HepG2 (cell line): ENCODE measurements around the gene HES2. TPM values are rescaled to one million over a fixed set of nuclear protein-coding genes. Genes with fewer than 3 reads are reported as not detected.

Source experiments
- CENPBD1 ChIP-seq: sonication (generic); formaldehyde crosslinking; IDR thresholded peaks from 2 replicates; pipeline ENCODE4 v1.8.0; 2022; ENCODE audit warnings: missing genetic modification reagents, low read depth, mild to moderate bottlenecking, borderline replicate concordance
- HMGXB4 ChIP-seq, 2 experiments: sonication (generic) in 1 of 2; formaldehyde crosslinking in 1 of 2; IDR thresholded peaks; 2 replicates each; pipeline versions ENCODE4 v1.4.0 to v1.6.1; 2018 to 2020; ENCODE audit warnings: missing genetic modification reagents in 2 of 2, borderline replicate concordance in 1 of 2, low read depth in 1 of 2, mild to moderate bottlenecking in 1 of 2, missing biosample characterization in 1 of 2
- IRF2 ChIP-seq: IDR thresholded peaks from 2 replicates; pipeline ENCODE4 v1.6.1; 2018; ENCODE audit warnings: missing genetic modification reagents, missing compliant biosample characterization
- NR2C2 ChIP-seq: sonication (generic); formaldehyde crosslinking; IDR thresholded peaks from 2 replicates; pipeline ENCODE4 v1.4.0; 2020; ENCODE audit warnings: missing genetic modification reagents, mild to moderate bottlenecking, moderate library complexity, borderline replicate concordance
- PATZ1 ChIP-seq: sonication (generic); formaldehyde crosslinking; IDR thresholded peaks from 2 replicates; pipeline ENCODE4 v1.4.0; 2020; ENCODE audit warnings: missing genetic modification reagents
- RAD21 ChIP-seq: fragments of 450-650 bp; formaldehyde crosslinking; IDR thresholded peaks from 2 replicates; pipeline ENCODE4 v1.5.0; 2020; ENCODE audit warnings: mild to moderate bottlenecking
- TBP ChIP-seq: sonication (generic); formaldehyde crosslinking; IDR thresholded peaks from 2 replicates; pipeline ENCODE4 v1.5.0; 2020; ENCODE audit warnings: missing genetic modification reagents
- ZHX2 ChIP-seq, 2 experiments: sonication (generic) in 1 of 2; formaldehyde crosslinking in 1 of 2; IDR thresholded peaks; 2 replicates each; pipeline versions ENCODE4 v1.6.1 to v1.9.0; 2014 to 2022; ENCODE audit warnings: antibody characterized with exemption in 1 of 2, borderline replicate concordance in 1 of 2, inconsistent platforms in 1 of 2, low read depth in 1 of 2, missing genetic modification reagents in 1 of 2
- ZNF138 ChIP-seq: sonication (generic); formaldehyde crosslinking; IDR thresholded peaks from 2 replicates; pipeline ENCODE4 v1.5.0; 2020; ENCODE audit warnings: mild to moderate bottlenecking, low read depth, missing genetic modification reagents
- ZNF687 ChIP-seq: sonication (generic); formaldehyde crosslinking; IDR thresholded peaks from 2 replicates; pipeline ENCODE4 v1.5.1; 2020; ENCODE audit warnings: mild to moderate bottlenecking, missing genetic modification reagents, moderate library complexity
- ZSCAN21 ChIP-seq: sonication (generic); formaldehyde crosslinking; IDR thresholded peaks from 2 replicates; pipeline ENCODE4 v1.8.0; 2022; ENCODE audit warnings: mild to moderate bottlenecking, missing genetic modification reagents, moderate library complexity, borderline replicate concordance
- polyA plus RNA-seq, 8 experiments: library from polyadenylated mRNA; depleted of rRNA in 3 of 8; stranded (reverse) in 7 of 8; unstranded in 1 of 8; fragments of >200 nt; fragmentation: Illumina TruSeq in 4 of 8; extraction: Trizol in 4 of 8; gene quantifications; 2 replicates each; pipeline versions ENCODE4 v1.2.1 to v1.2.3, GENCODE V29; 2011 to 2016; ENCODE audit warnings: low read depth in 4 of 8, missing spikeins in 1 of 8, mixed read lengths in 1 of 8; ENCODE audit not compliant: insufficient read depth in 1 of 8
- total RNA-seq, 5 experiments: library from RNA; depleted of rRNA; stranded (reverse); fragments of >200 nt; fragmentation: Illumina TruSeq; extraction: Trizol; gene quantifications; 2 replicates each; pipeline ENCODE4 v1.2.3, GENCODE V29; 2016; ENCODE audit warnings: low read depth in 1 of 5

HES2 gene
- total and polyA plus RNA-seq, 2 of the 13 experiments (the other 11 are each of a cell fraction or from before 2014, with no cell fraction given): 0.11 to 0.17 TPM

- no peak for TF ChIP-seq IRF2 (CRISPR knock-in tag)
- 0 out of 2 replicates have a peak, but pooled peaks have one; percentile 15 for TF ChIP-seq ZNF138 (CRISPR knock-in tag)
- TF ChIP-seq ZHX2 (IDR thresholded peaks at IDR 0.05; ENCODE audit: low read depth): no peak
- TF ChIP-seq ZHX2 (CRISPR knock-in tag; IDR thresholded peaks at IDR 0.05; ENCODE audit: borderline replicate concordance): no peak
- TF ChIP-seq ZSCAN21 (CRISPR knock-in tag): peak; percentile 62; the same call in 1 of the 2 replicates
- no peak for TF ChIP-seq HMGXB4 (CRISPR knock-in tag; IDR thresholded peaks at IDR 0.05; ENCODE audit: borderline replicate concordance in 1 of 2, low read depth in 1 of 2)
- TF ChIP-seq RAD21 (CRISPR knock-in tag): no peak
- peak; percentile 63 for TF ChIP-seq NR2C2 (CRISPR knock-in tag)
- peak; percentile 60 for TF ChIP-seq ZNF687 (CRISPR knock-in tag)
- TF ChIP-seq CENPBD1 (CRISPR knock-in tag): no peak
- no peak for TF ChIP-seq PATZ1
- no peak for TF ChIP-seq TBP
Measured at GRCh38 chr1:6444377-6444776, 24.7 kb upstream of the HES2 start (continued).
